ENCODE results near the gene TACC2.

TACC2 gene

DNA sequence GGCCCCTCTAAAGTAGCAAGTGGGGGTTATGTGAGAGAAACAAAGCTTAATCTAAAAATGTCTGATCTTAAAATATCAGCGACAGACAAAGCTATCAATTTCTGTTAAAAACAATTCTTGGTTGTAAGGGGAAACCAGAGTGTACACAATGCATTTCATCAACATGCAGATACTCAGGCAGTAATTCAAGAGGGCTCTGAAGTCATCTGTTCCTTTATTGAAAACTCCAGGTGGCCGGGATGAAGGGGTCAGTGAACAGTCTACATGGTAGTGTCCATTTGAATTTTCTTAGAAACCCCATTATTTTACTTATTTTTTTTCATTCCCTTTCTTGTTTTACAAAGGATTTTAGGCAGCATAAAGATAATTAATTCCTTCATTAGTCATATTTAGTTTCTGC lies 245.5 kb downstream of the TACC2 start:
- no peak for DNase-seq

DNA sequence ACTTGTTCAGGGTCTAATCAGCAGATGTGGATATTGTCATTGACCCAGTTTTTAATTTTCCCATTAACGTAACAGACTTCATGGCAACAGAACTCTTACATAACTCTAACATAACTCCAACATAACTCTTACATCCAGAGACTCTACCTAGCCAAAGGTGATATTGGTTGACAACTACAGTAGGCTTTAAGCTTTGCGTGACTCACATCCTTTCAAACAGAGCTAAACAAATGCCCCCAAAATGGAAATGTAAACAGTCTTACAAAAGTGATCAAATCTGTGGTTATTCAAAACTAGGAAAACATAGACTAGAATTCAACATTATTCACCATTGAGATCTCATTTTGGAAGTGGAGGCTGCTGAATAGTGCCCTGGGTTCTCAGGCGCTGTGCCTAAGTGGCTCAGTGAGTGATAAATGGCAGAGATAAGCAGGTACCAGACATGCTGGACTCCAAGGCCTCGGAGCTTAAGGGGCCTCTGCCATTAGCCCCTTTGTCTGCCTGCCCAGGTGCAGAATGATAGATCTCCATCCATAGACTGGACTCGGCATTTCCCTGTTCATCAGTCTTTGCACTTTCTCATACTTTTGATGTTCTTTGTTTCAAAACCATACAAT lies 247.8 kb downstream of the TACC2 start:
- no peak for DNase-seq

DNA sequence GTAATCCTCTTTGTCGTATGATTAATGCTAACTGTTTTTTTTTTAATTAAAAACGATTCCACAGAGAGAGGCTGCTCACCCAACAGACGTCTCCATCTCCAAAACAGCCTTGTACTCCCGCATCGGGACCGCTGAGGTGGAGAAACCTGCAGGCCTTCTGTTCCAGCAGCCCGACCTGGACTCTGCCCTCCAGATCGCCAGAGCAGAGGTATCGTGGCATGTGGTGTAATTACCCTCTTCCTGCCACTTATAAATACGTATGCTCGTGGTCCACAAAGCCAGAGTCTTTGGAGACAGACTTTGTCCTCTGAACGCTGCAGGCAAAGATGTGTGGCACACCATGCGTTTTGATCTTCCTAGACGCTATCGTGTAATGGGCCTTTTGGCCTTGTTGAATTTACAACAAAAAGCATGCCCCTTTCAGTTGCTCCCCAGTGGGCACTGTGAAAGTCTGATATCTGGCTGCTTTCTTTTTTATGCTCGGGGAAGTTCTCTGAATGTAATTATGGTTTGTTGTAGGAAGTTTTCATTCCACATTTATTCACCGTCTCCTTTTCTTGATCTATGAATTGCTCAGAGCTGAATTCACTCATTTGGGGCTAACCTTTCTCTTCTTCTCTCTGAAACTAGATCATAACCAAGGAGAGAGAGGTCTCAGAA lies 248.5 kb downstream of the TACC2 start:
- DNase-seq: no peak

DNA sequence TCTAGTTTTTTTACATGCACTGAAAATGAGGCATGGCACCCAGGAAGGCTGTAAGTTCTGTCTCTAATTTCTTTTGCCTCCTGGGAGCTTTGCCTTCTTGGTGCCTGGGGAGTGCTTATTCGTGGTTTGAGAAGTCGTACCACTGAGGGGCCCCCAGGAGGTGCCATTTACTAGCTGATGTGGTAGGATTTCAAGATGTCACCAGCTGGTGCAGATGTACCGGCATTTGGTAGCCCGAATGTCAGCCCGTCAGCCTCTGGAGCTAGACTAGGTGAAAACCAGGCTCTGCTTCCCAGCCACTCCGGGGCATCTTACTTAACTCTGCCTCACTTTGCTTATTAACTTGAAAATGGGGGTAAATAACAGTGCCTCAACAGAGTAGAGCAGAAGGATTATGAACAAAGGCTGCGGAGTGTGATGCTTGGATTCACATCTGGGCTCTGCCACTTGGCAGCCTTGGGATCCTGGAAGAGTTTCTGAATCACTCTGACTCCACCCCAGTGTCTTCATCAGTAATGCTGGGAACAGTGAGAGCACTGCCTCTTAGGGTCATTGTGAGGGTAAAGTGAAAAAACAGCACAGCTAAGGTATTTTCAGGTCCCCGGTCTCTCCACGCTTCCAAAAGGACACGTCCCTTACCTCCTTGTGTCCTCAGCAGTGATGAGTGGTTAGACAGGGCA lies 250.8 kb downstream of the TACC2 start:
- DNase-seq: no peak

DNA sequence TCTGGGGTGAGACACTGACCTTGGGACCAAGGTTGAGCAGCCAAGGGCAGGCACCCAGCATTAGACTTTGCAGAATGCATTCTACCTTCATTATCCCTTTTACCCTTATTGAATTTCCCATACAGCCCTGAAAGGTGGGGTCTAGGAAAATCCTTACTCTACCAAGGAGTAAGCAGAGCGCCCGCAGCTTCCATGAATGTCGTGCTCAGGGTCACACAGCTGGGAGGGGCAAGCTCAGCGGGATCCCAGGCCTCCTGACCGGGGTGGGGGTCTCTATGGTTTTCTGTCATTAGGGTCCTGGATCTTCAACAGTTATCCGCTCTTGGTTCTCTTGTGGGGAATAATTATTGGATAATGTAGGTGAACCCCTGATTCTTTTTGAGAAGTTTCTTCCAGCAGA lies 251.4 kb downstream of the TACC2 start:
- DNase-seq: no peak

DNA sequence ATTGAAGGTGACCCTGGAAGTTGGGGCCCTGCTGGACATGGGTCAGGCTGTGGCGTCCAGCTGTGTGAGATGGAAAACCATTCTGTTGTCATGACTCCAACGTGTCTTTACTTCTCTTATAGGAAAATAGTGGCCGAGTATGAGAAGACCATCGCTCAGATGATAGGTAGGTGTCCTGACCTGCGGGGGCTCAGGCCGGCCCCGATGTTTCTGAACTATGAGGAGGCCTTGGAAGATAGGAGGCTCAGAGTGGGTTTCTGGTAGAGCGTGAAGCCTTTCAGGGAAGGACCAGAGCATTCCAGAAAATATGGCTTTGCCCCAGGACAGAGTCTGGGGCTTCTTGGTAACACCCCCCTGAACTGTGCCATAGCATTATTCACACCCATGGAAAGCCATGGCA lies 252.9 kb downstream of the TACC2 start:
- DNase-seq: no peak

DNA sequence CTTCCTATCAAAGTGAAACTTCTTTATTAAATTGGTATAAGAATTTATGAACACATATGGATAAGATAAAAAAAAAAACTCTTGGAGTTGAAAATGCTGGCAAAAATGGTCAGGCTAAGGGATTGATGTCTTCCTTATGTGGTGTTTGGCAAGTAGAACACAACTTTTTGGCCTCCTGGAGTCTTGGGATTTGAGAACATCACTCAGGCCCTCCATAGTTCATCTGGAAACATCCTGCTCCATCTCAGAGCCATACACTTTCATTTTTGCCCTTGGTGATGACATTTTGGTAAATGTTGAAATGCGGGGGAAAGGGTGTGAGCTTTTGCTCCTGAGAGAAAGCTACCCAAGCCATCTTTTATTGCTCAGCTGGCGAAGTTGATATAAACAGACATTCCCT lies 254.6 kb downstream of the TACC2 start:
- DNase-seq: no peak

DNA sequence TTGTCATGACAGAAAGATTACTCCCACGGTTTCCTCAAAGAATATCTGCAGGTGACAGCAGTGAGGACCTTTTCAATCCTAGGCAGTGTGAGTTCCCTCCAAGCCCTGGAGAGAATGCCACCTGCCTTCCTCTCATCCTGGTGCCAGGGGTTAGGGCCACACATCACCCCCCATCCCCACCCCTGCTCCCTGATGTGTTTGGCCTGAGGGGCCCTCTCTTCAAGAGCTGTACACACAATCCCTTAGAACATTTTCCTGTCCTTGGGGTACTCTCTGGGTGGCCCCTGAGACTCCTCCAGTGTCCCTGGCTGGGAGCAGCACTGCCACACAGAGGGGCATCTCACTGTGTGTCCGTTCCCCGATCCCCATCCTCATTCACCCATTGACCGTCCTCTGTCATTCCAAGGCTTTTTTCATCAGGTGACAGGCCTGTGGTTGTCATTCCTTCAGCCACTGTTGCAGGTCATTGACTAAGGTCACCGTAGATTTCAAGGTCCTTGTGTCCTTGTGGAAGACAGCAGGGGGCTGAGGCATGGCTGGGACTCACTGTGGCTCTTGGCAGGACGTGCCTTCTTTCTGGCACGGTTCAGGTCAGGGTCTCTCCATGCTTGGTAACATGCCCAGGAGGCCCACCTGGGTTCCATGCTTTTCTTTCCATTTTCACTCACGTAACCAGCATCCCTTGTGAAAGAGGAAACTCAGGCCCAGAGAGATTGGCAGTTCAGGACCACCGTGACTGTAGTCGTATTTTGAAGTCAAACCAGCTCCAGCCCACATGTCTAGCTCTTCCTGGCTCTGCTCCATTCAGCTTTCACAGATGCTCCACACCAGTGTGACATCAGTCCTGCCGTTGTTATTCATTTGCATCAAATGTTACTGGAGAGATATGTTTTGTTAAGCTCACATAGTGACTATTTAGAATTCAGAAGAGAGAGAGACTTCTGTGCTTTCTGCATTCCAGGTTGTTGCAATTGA lies 255.3 kb downstream of the TACC2 start:
- no peak for DNase-seq

DNA sequence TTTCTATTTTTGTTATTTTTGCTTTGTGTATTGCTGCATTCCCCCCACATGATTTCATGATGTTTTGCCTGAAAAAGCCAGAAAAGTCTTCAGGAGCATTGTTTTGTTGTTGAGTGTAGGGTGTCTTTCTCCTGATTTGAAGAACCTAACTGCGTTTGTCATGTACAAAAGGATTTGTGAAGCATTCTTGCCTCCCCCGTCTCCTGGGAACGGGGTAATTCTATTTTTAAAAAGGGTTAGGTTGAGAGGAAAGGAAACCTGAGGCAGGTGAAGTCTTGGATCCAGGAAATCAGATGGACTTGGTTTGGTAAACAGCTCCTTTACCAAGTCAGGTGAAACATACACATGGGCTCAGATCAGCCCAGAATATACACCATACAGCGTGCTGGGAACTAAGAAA lies 256.2 kb downstream of the TACC2 start:
- no peak for DNase-seq

DNA sequence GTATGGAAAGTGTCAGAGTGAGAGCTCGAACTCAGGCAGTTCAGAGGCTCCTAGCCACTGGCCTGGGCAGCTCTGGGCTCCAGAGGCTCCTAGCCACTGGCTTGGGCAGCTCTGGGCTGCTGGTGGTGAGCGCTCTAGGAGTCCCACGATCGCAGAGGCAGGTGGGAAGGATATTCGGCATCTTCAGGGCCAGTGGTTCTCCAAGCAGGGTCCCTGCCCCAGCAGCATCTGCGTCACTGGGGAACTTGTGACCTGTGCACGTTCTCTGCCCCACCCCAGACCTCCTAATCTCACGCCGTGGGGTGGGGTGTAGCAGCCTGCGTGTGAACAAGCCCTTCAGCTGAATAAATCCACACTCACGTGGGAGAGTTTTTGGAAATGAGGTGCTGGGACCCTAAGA lies 256.9 kb downstream of the TACC2 start:
- no peak for DNase-seq

DNA sequence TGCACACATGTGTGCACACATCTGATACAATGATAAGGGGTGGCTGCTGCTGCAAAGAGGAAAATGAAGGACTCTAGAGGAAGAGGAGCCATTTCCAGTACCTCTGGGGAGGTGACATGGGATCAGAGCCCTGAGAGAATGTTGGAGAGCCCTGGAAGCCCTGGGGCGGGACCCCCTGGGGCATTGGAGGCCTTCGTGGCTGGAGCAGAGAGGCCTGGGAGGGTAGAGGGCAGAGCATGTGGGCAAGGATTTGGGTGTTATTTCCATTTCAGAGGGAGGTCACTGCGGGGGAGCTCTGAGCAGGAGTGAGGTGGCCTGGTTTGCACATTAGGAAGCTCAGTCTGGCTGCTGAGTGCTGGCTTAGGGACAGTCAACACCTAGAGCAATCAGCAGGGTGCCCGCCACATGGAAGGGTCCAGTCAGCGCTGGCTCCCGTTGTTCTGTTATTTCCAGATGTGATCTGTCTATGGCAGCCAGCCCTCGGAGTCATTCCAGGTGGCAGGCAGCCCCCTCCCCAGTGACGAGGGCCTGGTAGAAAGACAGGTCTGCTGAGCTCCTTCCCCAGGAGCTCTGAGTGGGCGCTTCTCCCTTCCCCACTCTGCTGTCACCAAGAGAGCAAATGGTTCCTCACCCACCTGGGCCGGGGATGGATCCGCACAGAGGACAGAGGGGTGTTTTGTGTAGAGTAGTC lies 258.0 kb downstream of the TACC2 start:
- no peak for DNase-seq

DNA sequence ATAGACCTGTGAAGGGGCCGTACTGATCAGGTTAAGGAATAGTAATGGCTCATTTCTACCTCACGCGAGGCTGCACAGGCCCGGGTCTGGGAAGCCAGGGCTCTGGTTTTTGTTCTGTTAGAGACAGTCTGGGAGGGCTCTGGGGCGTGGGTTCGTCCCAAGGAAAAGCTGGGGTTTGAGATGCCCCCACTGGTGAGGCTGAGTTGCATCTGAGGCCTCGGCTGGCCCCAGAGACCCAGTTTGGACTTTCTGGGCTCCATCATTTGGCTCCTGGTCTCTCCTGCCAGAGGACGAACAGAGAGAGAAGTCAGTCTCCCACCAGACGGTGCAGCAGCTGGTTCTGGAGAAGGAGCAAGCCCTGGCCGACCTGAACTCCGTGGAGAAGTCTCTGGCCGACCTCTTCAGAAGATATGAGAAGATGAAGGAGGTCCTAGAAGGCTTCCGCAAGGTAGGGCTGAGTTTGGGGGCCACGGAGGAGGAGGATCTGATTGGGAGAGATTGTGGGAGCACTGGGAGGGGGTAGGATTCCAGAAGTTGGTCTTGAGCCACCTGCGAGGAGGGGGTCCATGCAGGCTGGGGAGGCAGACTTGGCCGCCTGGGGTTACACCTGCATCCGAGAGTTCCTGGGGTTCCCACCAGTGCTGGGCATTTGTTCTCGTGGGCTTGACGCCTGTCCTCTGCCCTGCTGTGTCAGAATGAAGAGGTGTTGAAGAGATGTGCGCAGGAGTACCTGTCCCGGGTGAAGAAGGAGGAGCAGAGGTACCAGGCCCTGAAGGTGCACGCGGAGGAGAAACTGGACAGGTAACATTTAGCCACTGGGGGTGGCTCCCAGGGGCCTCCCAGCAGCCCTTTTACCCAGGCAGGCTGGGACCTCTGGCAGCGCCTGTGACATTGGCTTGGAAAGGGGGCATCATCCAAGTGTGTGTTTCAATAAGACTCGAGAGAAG lies 259.7 kb downstream of the TACC2 start:
- no peak for DNase-seq

DNA sequence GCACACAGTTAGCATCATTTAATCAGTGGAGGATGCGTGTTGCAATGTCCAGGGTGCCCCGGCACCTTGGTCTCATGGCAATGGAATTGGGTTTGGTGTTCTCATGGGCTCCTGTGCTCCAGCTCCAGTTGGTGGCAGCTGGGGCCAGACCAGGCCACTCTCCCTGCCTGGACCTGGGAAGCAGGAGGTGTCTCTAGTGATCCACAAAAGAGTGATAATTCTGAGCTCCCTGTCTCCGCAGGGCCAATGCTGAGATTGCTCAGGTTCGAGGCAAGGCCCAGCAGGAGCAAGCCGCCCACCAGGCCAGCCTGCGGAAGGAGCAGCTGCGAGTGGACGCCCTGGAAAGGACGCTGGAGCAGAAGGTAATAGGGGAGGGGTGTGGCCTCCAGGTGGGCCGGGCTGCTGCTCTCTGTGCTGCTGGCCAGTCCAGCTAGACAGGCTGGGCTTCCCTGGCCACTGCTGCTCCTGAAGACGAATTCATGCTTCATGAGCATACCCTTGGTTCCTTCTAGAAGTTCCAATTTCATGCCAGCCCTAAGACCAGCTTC lies 260.4 kb downstream of the TACC2 start:
- DNase-seq: no peak

DNA sequence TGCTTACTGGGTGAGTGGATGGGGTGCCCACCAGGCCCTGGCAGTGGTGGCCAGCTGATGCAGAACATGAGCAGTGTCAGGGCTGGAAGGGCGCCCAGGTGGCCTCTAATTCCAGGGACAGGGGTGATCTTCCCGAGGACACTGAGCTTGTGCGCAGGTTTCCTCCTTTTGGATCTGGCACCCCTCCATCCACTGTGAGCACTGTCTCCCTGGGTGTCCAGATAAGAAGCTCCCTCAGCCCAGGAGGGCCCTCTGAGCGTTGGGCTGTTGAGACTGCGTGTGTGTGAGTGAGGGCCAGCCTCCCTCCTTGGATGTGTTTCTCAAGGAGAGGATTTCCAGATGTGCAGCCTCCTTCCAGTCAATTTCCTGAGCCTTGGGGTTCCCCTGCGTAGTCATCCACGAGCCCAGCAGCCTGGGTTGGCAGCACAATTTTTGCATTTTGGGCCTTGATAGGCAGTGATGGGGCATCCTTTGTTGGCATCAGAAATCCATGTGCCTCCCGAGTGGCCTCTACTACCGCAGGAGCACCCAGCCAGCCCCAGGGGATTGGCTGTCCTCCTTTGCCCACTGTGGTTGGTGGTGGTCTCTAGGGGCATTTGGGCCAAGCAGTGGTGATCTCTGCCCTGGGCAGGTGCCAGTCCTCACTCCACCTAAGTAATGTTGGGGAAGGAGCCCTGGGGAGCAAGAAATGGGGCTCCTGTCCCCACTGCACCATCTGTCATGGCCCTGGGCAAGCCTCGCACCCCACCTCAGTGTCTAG lies 261.2 kb downstream of the TACC2 start:
- no peak for DNase-seq

DNA sequence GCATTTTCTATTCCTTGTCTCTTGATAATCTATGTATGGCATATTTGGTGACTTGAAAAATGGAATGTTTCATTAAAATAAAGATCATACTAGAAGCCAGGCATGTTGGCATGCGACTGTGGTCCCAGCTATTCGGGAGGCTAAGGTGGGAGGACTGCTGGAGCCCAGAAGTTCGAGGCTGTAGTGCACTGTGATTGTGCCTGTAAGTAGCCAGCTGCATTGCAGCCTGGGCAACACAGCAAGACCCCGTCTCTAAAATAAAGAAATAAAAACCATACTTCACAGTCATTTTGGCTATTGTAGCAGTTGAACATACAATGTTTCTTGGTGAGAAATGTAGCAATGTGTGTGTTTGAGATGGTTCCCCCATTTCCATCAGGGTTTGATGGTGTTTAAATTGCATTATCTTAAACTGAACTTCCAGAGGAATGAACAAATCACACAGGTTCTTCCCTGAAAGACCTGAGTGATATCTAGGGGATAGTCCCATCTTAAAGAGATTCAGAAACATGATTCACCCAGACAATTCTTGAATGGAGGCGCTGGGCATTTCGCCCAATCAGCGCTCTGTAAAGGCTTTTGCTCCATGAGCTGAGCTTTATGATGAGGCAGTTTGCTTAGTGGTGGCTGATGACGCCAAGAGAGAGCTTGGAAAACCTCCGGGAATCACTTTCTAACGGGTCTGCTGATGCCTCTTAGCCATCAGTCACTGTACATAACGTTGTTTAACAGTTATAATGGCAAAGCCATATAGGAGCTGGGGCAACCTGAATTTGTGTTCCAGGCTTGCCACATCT lies 262.7 kb downstream of the TACC2 start:
- no peak for DNase-seq

DNA sequence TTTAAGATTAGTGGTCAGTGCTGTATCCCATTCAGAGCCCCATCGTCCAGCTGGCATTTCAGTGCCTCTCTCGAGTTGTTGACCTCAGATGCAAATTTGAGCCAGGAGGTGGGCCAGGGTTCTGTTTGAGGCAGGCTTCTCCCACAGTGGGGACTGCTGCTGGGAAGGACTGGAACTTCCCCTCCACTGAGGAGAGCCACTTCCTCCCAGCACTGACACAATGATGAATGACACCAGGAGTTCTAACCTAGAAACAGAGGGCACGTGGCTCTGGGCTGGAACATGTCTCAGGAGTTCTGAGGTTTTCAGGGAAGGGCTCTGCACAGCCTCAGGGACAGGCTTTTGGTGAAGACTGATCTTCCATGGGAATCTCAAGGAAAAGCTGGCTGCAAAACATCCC lies 263.8 kb downstream of the TACC2 start:
- DNase-seq: no peak

DNA sequence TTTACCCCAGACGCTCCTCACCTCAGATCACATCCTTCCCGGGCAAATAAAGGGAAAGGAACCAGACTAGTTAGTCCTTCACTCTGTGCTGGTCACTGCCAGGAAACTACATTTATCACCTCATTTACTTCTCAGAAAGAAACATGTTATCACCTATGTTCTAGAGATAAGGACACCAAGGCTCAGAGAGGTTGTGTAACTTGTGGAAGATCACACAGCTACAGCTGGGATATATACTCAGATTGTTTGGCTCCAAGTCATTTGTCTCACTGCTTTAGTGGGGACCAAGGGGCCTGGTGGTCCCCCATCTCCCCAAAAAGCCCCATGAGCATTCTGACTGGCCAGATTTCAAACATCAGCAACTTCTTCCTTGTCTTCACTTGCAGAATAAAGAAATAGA lies 264.6 kb downstream of the TACC2 start:
- DNase-seq: no peak

DNA sequence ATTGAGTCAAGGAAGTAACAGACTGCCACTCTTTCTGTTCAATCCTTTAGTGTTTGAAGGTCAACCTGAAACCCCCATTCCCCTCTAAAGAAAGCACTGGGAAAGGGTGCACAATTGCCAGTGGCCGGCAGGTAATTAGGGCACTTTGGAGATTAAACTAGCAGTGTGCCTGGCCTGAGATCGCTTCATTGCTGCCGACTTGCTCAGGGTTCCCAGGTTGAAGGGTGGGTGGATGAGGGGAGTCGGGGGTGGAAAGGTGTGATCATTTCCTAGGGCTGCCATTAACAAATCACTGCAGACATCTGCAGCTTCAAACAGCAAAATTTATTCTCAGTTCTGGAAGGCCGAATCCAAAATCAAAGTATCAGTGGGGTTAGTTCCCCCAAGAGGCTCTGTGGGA lies 265.9 kb downstream of the TACC2 start:
- DNase-seq: no peak

DNA sequence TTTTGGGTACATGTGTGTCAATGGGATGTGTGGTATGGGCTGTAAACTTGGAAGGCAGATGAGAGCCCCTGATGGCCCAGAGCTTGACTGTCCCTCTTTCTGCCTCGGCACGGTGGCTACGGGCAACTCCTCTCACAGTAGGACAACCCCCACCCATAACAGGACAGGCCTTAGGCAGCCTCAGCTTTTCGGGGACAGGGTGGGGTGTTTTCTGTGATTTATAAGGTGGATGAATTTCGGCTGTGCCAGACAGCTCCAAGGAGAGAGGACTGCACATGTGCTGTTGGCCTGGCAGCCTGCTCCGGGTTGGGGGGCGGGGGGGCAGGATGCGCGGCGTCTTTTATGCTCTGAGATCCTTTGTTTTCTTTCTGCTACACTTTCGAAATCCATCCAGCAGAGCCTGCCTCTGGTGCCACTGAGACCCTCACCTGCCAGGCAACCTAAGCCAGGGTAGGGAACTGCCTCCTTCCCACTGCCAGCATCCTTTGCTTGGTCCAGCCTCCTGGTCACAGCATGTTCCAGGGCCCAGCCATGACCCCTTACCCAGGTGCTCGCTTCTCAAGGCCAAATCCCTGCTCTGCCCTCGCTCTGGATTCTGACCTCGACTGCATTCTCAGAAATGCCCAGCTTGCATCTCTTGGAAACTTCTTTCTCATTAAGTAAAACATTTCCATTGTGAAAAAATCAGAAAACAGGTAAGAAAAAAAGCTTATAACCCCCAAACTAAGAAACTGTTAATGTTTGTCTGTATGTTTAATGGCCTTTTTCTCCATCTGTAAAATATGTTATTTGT lies 266.7 kb downstream of the TACC2 start:
- no peak for DNase-seq

Measured in stimulated activated CD4-positive, alpha-beta T cell treated with anti-CD3 and anti-CD28 coated beads, Interleukin-1b, Interleukin-23, amount 100 ng/mL, for 48 hours (primary cell).